GM23248 (cell line): ENCODE measurements around the gene ARHGAP19.

Experiments
- EZH2 ChIP-seq: fragments of 200-600 bp; sonication (generic); IDR thresholded peaks from 2 replicates; pipeline ENCODE4 v1.6.1; 2018; ENCODE audit warnings: antibody characterized with exemption, mild to moderate bottlenecking; ENCODE audit not compliant: insufficient read depth, poor library complexity, severe bottlenecking
- EZH2phosphoT487 ChIP-seq: fragments of 200-600 bp; sonication (generic); IDR thresholded peaks from 2 replicates; pipeline ENCODE4 v1.6.1; 2018; ENCODE audit warnings: antibody characterized with exemption, moderate library complexity, mild to moderate bottlenecking, low read depth; ENCODE audit not compliant: insufficient read depth

DNA sequence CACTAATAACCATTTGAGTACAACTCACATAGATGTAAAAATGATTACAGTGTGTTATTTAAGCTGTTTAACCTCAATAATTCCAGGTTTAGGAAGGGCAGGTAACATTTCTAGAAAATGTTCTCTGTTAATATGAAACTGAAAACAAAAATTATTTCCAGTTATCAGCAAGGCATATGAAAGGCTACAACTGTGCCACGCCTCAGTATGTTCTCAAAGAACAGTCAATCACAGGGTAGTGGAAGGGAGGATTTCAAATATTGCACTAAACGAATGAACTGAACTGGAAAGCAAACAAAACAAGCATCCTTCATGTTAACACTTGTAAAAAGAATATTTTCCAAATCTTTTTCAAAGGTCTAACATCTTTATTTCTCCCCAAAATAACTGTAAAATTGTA is 31.3 kb downstream of the ARHGAP19 start:
- TF ChIP-seq EZH2phosphoT487 = no peak
- TF ChIP-seq EZH2 = no peak
